ENCODE measurements around the gene EXOC4.

Gene EXOC4

GRCh38 chr7:133489906-133490305 is 237.0 kb downstream of the EXOC4 start:
- Histone ChIP-seq H3K18ac (ENCODE audit: low read length) (no peak overlapping the region), H3K79me2 (ENCODE audit: control insufficient read depth, insufficient read depth, low read length) (no peaks in the 10 kb centered on the region), H3K79me1 (ENCODE audit: low read length) (no peaks in the 10 kb centered on the region), H2BK5ac (ENCODE audit: low read length) (no peak overlapping the region), H3K27ac (ENCODE audit: low read depth, low read length) (no peak overlapping the region), H2BK15ac (replicated peaks; ENCODE audit: low read depth) (no peak overlapping the region), H4K8ac (ENCODE audit: low read depth, low read length) (no peak overlapping the region), H2BK120ac (ENCODE audit: low read depth, low read length) (no peak overlapping the region), H3K23ac (ENCODE audit: low read length) (no peak overlapping the region), H3K9ac (ENCODE audit: low read length) (no peak overlapping the region), H2AK5ac (ENCODE audit: low read length) (no peak overlapping the region), H3K4me1 (ENCODE audit: control insufficient read depth, low read depth, low read length) (no peaks in the 10 kb centered on the region), H4K5ac (ENCODE audit: low read length) (no peak overlapping the region), H3K4me2 (ENCODE audit: low read length) (no peak overlapping the region), H3K36me3 (ENCODE audit: control insufficient read depth, insufficient read depth, low read length) (no peaks in the 10 kb centered on the region), H3K56ac (ENCODE audit: low read length) (no peak overlapping the region), H3K27me3 (ENCODE audit: insufficient read depth, low read length, poor library complexity) (no peaks in the 10 kb centered on the region), H3K4ac (ENCODE audit: low read depth, low read length) (no peak overlapping the region), H3K4me3 (ENCODE audit: low read length) (no peak overlapping the region)
- peak; percentile 30 for DNase-seq
- no CpG with 5 or more reads among the region's 3 CpGs for whole genome bisulfite sequencing (ENCODE audit: extremely low coverage, insufficient coverage, low lambda C conversion rate)

- Histone ChIP-seq H2AK5ac (ENCODE audit: low read length) (no peak overlapping the region), H3K27me3 (ENCODE audit: insufficient read depth, low read length, poor library complexity) (no peaks in the 10 kb centered on the region), H3K79me2 (ENCODE audit: control insufficient read depth, insufficient read depth, low read length) (no peaks in the 10 kb centered on the region), H2BK120ac (ENCODE audit: low read depth, low read length) (no peak overlapping the region), H3K23ac (ENCODE audit: low read length) (no peak overlapping the region), H3K4me2 (ENCODE audit: low read length) (no peak overlapping the region), H4K5ac (ENCODE audit: low read length) (no peak overlapping the region), H3K27ac (ENCODE audit: low read depth, low read length) (no peak overlapping the region), H3K56ac (ENCODE audit: low read length) (no peak overlapping the region), H3K9ac (ENCODE audit: low read length) (no peak overlapping the region), H4K8ac (ENCODE audit: low read depth, low read length) (no peak overlapping the region), H3K4ac (ENCODE audit: low read depth, low read length) (no peak overlapping the region), H2BK5ac (ENCODE audit: low read length) (no peak overlapping the region), H3K4me3 (ENCODE audit: low read length) (no peak overlapping the region), H3K18ac (ENCODE audit: low read length) (no peak overlapping the region), H2BK15ac (replicated peaks; ENCODE audit: low read depth) (no peak overlapping the region), H3K4me1 (ENCODE audit: control insufficient read depth, low read depth, low read length) (no peaks in the 10 kb centered on the region), H3K79me1 (ENCODE audit: low read length) (no peaks in the 10 kb centered on the region), H3K36me3 (ENCODE audit: control insufficient read depth, insufficient read depth, low read length) (no peaks in the 10 kb centered on the region)
- no peak for DNase-seq
- no CpG with 5 or more reads among the region's 2 CpGs for WGBS (ENCODE audit: extremely low coverage, insufficient coverage, low lambda C conversion rate)
These were observed 238.4 kb downstream of the EXOC4 start for GRCh38 chr7:133491201-133491691.

- Histone ChIP-seq H3K23ac (ENCODE audit: low read length) (no peak overlapping the region), H4K8ac (ENCODE audit: low read depth, low read length) (no peak overlapping the region), H3K36me3 (ENCODE audit: control insufficient read depth, insufficient read depth, low read length) (no peaks in the 10 kb centered on the region), H3K56ac (ENCODE audit: low read length) (no peak overlapping the region), H3K4me3 (ENCODE audit: low read length) (no peak overlapping the region), H3K4me2 (ENCODE audit: low read length) (no peak overlapping the region), H2BK15ac (replicated peaks; ENCODE audit: low read depth) (no peak overlapping the region), H4K5ac (ENCODE audit: low read length) (no peak overlapping the region), H3K79me2 (ENCODE audit: control insufficient read depth, insufficient read depth, low read length) (no peaks in the 10 kb centered on the region), H3K4ac (ENCODE audit: low read depth, low read length) (no peak overlapping the region), H3K4me1 (ENCODE audit: control insufficient read depth, low read depth, low read length) (no peaks in the 10 kb centered on the region), H2BK120ac (ENCODE audit: low read depth, low read length) (no peak overlapping the region), H3K27ac (ENCODE audit: low read depth, low read length) (no peak overlapping the region), H3K18ac (ENCODE audit: low read length) (no peak overlapping the region), H2BK5ac (ENCODE audit: low read length) (no peak overlapping the region), H3K79me1 (ENCODE audit: low read length) (no peaks in the 10 kb centered on the region), H3K27me3 (ENCODE audit: insufficient read depth, low read length, poor library complexity) (no peaks in the 10 kb centered on the region), H3K9ac (ENCODE audit: low read length) (no peak overlapping the region), H2AK5ac (ENCODE audit: low read length) (no peak overlapping the region)
- WGBS (ENCODE audit: extremely low coverage, insufficient coverage, low lambda C conversion rate) = no CpG with 5 or more reads among the region's 6 CpGs
- DNase-seq = no peak
These were observed 239.2 kb downstream of the EXOC4 start for GRCh38 chr7:133491846-133492652.

- no peak overlapping the region for H4K5ac ChIP-seq (ENCODE audit: low read length)
- H3K56ac ChIP-seq (ENCODE audit: low read length) = no peak overlapping the region
- DNase-seq = no peak
- no peak overlapping the region for H3K4ac ChIP-seq (ENCODE audit: low read depth, low read length)
- H3K79me1 ChIP-seq (ENCODE audit: low read length) = no peaks in the 10 kb centered on the region
- no peaks in the 10 kb centered on the region for H3K79me2 ChIP-seq (ENCODE audit: control insufficient read depth, insufficient read depth, low read length)
- H2BK120ac ChIP-seq (ENCODE audit: low read depth, low read length) = no peak overlapping the region
- no peak overlapping the region for H3K23ac ChIP-seq (ENCODE audit: low read length)
- WGBS (ENCODE audit: extremely low coverage, insufficient coverage, low lambda C conversion rate) = no CpG with 5 or more reads among the region's 1 CpG
- no peak overlapping the region for H3K18ac ChIP-seq (ENCODE audit: low read length)
- H3K9ac ChIP-seq (ENCODE audit: low read length) = no peak overlapping the region
- no peaks in the 10 kb centered on the region for H3K27me3 ChIP-seq (ENCODE audit: insufficient read depth, low read length, poor library complexity)
- no peaks in the 10 kb centered on the region for H3K4me1 ChIP-seq (ENCODE audit: control insufficient read depth, low read depth, low read length)
- H2BK15ac ChIP-seq (replicated peaks; ENCODE audit: low read depth) = no peak overlapping the region
- no peaks in the 10 kb centered on the region for H3K36me3 ChIP-seq (ENCODE audit: control insufficient read depth, insufficient read depth, low read length)
- H3K4me3 ChIP-seq (ENCODE audit: low read length) = no peak overlapping the region
- no peak overlapping the region for H3K4me2 ChIP-seq (ENCODE audit: low read length)
- no peak overlapping the region for H3K27ac ChIP-seq (ENCODE audit: low read depth, low read length)
- H2AK5ac ChIP-seq (ENCODE audit: low read length) = no peak overlapping the region
- H2BK5ac ChIP-seq (ENCODE audit: low read length) = no peak overlapping the region
- no peak overlapping the region for H4K8ac ChIP-seq (ENCODE audit: low read depth, low read length)
These were observed 244.2 kb downstream of the EXOC4 start for GRCh38 chr7:133497061-133497460.

GRCh38 chr7:133501771-133502170 is 248.9 kb downstream of the EXOC4 start:
- no peak overlapping the region for H3K4ac ChIP-seq (ENCODE audit: low read depth, low read length)
- H3K27ac ChIP-seq (ENCODE audit: low read depth, low read length) = no peak overlapping the region
- no peak overlapping the region for H2BK5ac ChIP-seq (ENCODE audit: low read length)
- H3K79me2 ChIP-seq (ENCODE audit: control insufficient read depth, insufficient read depth, low read length) = no peaks in the 10 kb centered on the region
- WGBS (ENCODE audit: extremely low coverage, insufficient coverage, low lambda C conversion rate) = no CpG with 5 or more reads among the region's 5 CpGs
- no peak overlapping the region for H3K23ac ChIP-seq (ENCODE audit: low read length)
- H2BK15ac ChIP-seq (replicated peaks; ENCODE audit: low read depth) = no peak overlapping the region
- DNase-seq = no peak
- H3K4me3 ChIP-seq (ENCODE audit: low read length) = no peak overlapping the region
- no peak overlapping the region for H4K8ac ChIP-seq (ENCODE audit: low read depth, low read length)
- no peak overlapping the region for H2BK120ac ChIP-seq (ENCODE audit: low read depth, low read length)
- no peaks in the 10 kb centered on the region for H3K79me1 ChIP-seq (ENCODE audit: low read length)
- no peak overlapping the region for H3K18ac ChIP-seq (ENCODE audit: low read length)
- H3K4me2 ChIP-seq (ENCODE audit: low read length) = no peak overlapping the region
- no peak overlapping the region for H3K9ac ChIP-seq (ENCODE audit: low read length)
- no peaks in the 10 kb centered on the region for H3K4me1 ChIP-seq (ENCODE audit: control insufficient read depth, low read depth, low read length)
- no peak overlapping the region for H4K5ac ChIP-seq (ENCODE audit: low read length)
- H3K36me3 ChIP-seq (ENCODE audit: control insufficient read depth, insufficient read depth, low read length) = no peaks in the 10 kb centered on the region
- H2AK5ac ChIP-seq (ENCODE audit: low read length) = no peak overlapping the region
- H3K56ac ChIP-seq (ENCODE audit: low read length) = no peak overlapping the region
- no peaks in the 10 kb centered on the region for H3K27me3 ChIP-seq (ENCODE audit: insufficient read depth, low read length, poor library complexity)

- Histone ChIP-seq H3K23ac (ENCODE audit: low read length) (no peak overlapping the region), H4K8ac (ENCODE audit: low read depth, low read length) (no peak overlapping the region), H3K9ac (ENCODE audit: low read length) (no peak overlapping the region), H2BK120ac (ENCODE audit: low read depth, low read length) (no peak overlapping the region), H3K79me1 (ENCODE audit: low read length) (no peaks in the 10 kb centered on the region), H2AK5ac (ENCODE audit: low read length) (no peak overlapping the region), H2BK15ac (replicated peaks; ENCODE audit: low read depth) (no peak overlapping the region), H3K79me2 (ENCODE audit: control insufficient read depth, insufficient read depth, low read length) (no peaks in the 10 kb centered on the region), H3K36me3 (ENCODE audit: control insufficient read depth, insufficient read depth, low read length) (no peaks in the 10 kb centered on the region), H3K4ac (ENCODE audit: low read depth, low read length) (no peak overlapping the region), H4K5ac (ENCODE audit: low read length) (no peak overlapping the region), H3K27me3 (ENCODE audit: insufficient read depth, low read length, poor library complexity) (no peaks in the 10 kb centered on the region), H3K18ac (ENCODE audit: low read length) (no peak overlapping the region), H3K27ac (ENCODE audit: low read depth, low read length) (no peak overlapping the region), H3K4me1 (ENCODE audit: control insufficient read depth, low read depth, low read length) (no peaks in the 10 kb centered on the region), H2BK5ac (ENCODE audit: low read length) (no peak overlapping the region), H3K4me3 (ENCODE audit: low read length) (no peak overlapping the region), H3K56ac (ENCODE audit: low read length) (no peak overlapping the region), H3K4me2 (ENCODE audit: low read length) (no peak overlapping the region)
- no peak for DNase-seq
- no CpG with 5 or more reads among the region's 1 CpG for WGBS (ENCODE audit: extremely low coverage, insufficient coverage, low lambda C conversion rate)
These were observed 249.6 kb downstream of the EXOC4 start for GRCh38 chr7:133502498-133502897.
